ENCODE results near the gene FAM120AOS.

DNA sequence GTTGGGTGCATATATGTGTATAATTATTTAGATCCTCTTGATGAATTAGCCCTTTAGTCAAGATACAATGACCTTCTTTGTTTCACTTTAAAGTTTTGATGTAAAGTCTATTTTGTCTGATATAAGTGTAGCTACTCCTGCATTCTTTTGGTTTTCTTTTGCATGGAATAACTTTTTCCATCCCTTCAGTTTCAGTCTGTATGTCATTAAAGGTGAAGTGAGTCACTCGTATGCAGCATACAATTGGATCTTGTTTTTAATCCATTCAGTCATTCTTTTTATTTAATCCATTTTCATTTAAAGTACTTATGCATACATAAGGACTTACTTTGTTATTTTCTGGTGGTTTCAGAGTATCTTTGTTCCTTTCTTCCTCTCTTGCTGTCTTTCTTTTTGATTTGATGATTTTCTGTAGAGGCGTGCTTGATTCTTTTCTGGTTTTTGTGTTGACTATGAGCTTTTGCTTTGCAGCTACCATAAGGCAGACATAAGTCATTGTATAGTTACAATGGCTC is 38.1 kb downstream of the FAM120AOS start:
- TF ChIP-seq, protein P1, sequence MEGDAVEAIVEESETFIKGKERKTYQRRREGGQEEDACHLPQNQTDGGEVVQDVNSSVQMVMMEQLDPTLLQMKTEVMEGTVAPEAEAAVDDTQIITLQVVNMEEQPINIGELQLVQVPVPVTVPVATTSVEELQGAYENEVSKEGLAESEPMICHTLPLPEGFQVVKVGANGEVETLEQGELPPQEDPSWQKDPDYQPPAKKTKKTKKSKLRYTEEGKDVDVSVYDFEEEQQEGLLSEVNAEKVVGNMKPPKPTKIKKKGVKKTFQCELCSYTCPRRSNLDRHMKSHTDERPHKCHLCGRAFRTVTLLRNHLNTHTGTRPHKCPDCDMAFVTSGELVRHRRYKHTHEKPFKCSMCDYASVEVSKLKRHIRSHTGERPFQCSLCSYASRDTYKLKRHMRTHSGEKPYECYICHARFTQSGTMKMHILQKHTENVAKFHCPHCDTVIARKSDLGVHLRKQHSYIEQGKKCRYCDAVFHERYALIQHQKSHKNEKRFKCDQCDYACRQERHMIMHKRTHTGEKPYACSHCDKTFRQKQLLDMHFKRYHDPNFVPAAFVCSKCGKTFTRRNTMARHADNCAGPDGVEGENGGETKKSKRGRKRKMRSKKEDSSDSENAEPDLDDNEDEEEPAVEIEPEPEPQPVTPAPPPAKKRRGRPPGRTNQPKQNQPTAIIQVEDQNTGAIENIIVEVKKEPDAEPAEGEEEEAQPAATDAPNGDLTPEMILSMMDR (IDR thresholded peaks at IDR 0.05; ENCODE audit: poor library complexity): no peak
- no peak for TF ChIP-seq EZH2 (IDR thresholded peaks at IDR 0.05; ENCODE audit: borderline replicate concordance)
- TF ChIP-seq EZH2phosphoT487 (IDR thresholded peaks at IDR 0.05; ENCODE audit: low read depth, severe bottlenecking, unreplicated experiment): no peak
